Body of pancreas (tissue), 4 donors: ENCODE results near the gene CRACR2A. TPM values are rescaled to one million over a fixed set of nuclear protein-coding genes. Genes with fewer than 3 reads are reported as not detected.

Source experiments
- ATAC-seq: fragments of 150-250 bp; one replicate; pipeline ENCODE4 v1.9.1; 2016
- DNase-seq, 4 donors: peaks; one replicate each; pipeline ENCODE4 v3.0.0-alpha.2; 2019
- H3K27ac ChIP-seq, 4 donors: fragments of 200-600 bp; sonication (generic); 1 replicate in 3 of 4; 2 replicates in 1 of 4; pipeline versions ENCODE4 v1.5.1 to v1.6.1; 2016 to 2019; ENCODE audit warnings: mild to moderate bottlenecking in 1 of 4, mixed read lengths in 1 of 4, moderate library complexity in 1 of 4
- H3K27me3 ChIP-seq, 2 donors: fragments of 200-600 bp; sonication (generic); one replicate each; pipeline ENCODE4 v1.6.0; 2016; ENCODE audit warnings: mild to moderate bottlenecking in 1 of 2
- H3K36me3 ChIP-seq, 2 donors: fragments of 200-600 bp; sonication (generic); replicated peaks in 1 of 2; 2 replicates each; pipeline ENCODE4 v1.5.1; 2016; ENCODE audit warnings: low read depth in 2 of 2; ENCODE audit not compliant: insufficient read depth in 1 of 2
- H3K4me1 ChIP-seq: fragments of 200-600 bp; sonication (generic); one replicate; pipeline ENCODE4 v1.6.0; 2016
- H3K4me3 ChIP-seq, 2 donors: fragments of 200-600 bp; sonication (generic); 1 replicate in 1 of 2; 2 replicates in 1 of 2; pipeline ENCODE4 v1.5.1; 2016 to 2019
- H3K9me3 ChIP-seq, 3 donors: fragments of 200-600 bp; sonication (generic); 1 replicate in 2 of 3; 2 replicates in 1 of 3; pipeline ENCODE4 v1.5.1; 2016
- CTCF ChIP-seq, 7 experiments: fragments of 450-650 bp in 4 of 7; fragments of 200-600 bp in 3 of 7; sonication (generic) in 3 of 7; IDR thresholded peaks; one replicate each; pipeline ENCODE4 v1.5.1; 2016 to 2019; ENCODE audit warnings: antibody characterized with exemption in 7 of 7
- POLR2A ChIP-seq, 3 donors: fragments of 450-650 bp; IDR thresholded peaks; one replicate each; pipeline ENCODE4 v1.6.1; 2016; ENCODE audit warnings: antibody characterized with exemption in 3 of 3, mild to moderate bottlenecking in 2 of 3
- WGBS, 2 donors: methylation state at CpG; one replicate each; pipeline ENCODE4 v1.1.5; 2017; 5-methylcytosine and 5-hydroxymethylcytosine counted together
- intact Hi-C: fragments of 100-400 bp; cut with DNase I; formaldehyde crosslinking; loops from one replicate; pipeline ENCODE4 v1.15.1; 2023
- total RNA-seq, 2 donors: library from RNA; depleted of rRNA; stranded (reverse); fragments of >200 nt; gene quantifications; one replicate each; pipeline ENCODE4 v1.1.0, GENCODE V29; 2016

Gene CRACR2A
- total RNA-seq, 2 donors from 2014 or later, result 7.0 to 13.8 TPM

GRCh38 chr12:3680919-3681594, 71.9 kb downstream of the CRACR2A start:
- intact Hi-C loops, result no loop called here
- H3K9me3 ChIP-seq, result no peaks in the 10 kb centered on the region
- TF ChIP-seq POLR2A (IDR thresholded peaks at IDR 0.05) (no peak), CTCF (IDR thresholded peaks at IDR 0.05) (peak in 1 of 7 experiments; percentile 12)
- no peak overlapping the region for H3K4me3 ChIP-seq
- H3K4me1 ChIP-seq, result no peaks in the 10 kb centered on the region
- DNase-seq (peak in 3 of 4 donors; percentile 30 to 72 (median 60)), ATAC-seq (no peak)
- no peak overlapping the region for H3K27ac ChIP-seq
- no peaks in the 10 kb centered on the region for H3K27me3 ChIP-seq
- 59 to 69% methylated on average over 7 to 8 of the region's 8 CpGs for WGBS, 2 donors
- peaks cover 0 to 1% of the 10 kb centered on the region in 2 donors for H3K36me3 ChIP-seq

- DNase-seq, result no peak
- Histone ChIP-seq H3K4me3 (no peak overlapping the region), H3K27ac (no peak overlapping the region), H3K36me3 (peaks cover 0 to 1% of the 10 kb centered on the region in 2 donors), H3K4me1 (no peaks in the 10 kb centered on the region), H3K9me3 (no peaks in the 10 kb centered on the region), H3K27me3 (no peaks in the 10 kb centered on the region)
- 76 to 98% methylated on average over 3 of the region's 3 CpGs for WGBS, 2 donors
- TF ChIP-seq POLR2A (IDR thresholded peaks at IDR 0.05) (no peak), CTCF (IDR thresholded peaks at IDR 0.05) (no peak)
- intact Hi-C loops, result no loop called here
- ATAC-seq, result no peak
Measured at GRCh38 chr12:3679831-3680230, 73.1 kb downstream of the CRACR2A start.

GRCh38 chr12:3677609-3678008, 75.3 kb downstream of the CRACR2A start:
- H3K36me3 ChIP-seq, result peaks cover 0 to 1% of the 10 kb centered on the region in 2 donors
- 94 to 98% methylated on average over 5 of the region's 5 CpGs for WGBS, 2 donors
- no peak overlapping the region for H3K27ac ChIP-seq
- no peaks in the 10 kb centered on the region for H3K9me3 ChIP-seq
- no peak overlapping the region for H3K4me3 ChIP-seq
- TF ChIP-seq CTCF (IDR thresholded peaks at IDR 0.05) (no peak), POLR2A (IDR thresholded peaks at IDR 0.05) (no peak)
- H3K27me3 ChIP-seq, result no peaks in the 10 kb centered on the region
- no peaks in the 10 kb centered on the region for H3K4me1 ChIP-seq
- no peak for ATAC-seq
- DNase-seq, result no peak
- intact Hi-C loops, result no loop called here

- TF ChIP-seq POLR2A (IDR thresholded peaks at IDR 0.05), result no peak
- no peak for TF ChIP-seq CTCF (IDR thresholded peaks at IDR 0.05)
- intact Hi-C loops, result no loop called here
- H3K27ac ChIP-seq, result no peak overlapping the region
Measured at GRCh38 chr12:3673981-3674708, 78.8 kb downstream of the CRACR2A start.

More at GRCh38 chr12:3673981-3674708, 78.8 kb downstream of the CRACR2A start:
- H3K4me3 ChIP-seq, result no peak overlapping the region
- H3K27me3 ChIP-seq, result no peaks in the 10 kb centered on the region
- 78 to 86% methylated on average over 9 of the region's 9 CpGs for WGBS, 2 donors
- H3K36me3 ChIP-seq, result peaks cover 0 to 1% of the 10 kb centered on the region in 2 donors
- ATAC-seq (no peak), DNase-seq (no peak)
- H3K9me3 ChIP-seq, result no peaks in the 10 kb centered on the region
- H3K4me1 ChIP-seq, result no peaks in the 10 kb centered on the region
